Left lung (tissue), 10 donors: ENCODE results near the gene SEPTIN8. TPM values are rescaled to one million over a fixed set of nuclear protein-coding genes. Genes with fewer than 3 reads are reported as not detected.

ENCODE experiments used
- ATAC-seq: fragments of 200-7000 bp; cut with Tn5 transposase; one replicate; pipeline ENCODE4 v1.9.1; 2020; ENCODE audit warnings: moderate library complexity
- DNase-seq, 4 donors: peaks; one replicate each; pipeline ENCODE4 v3.0.0-alpha.2; 2013 to 2020
- H3K27ac ChIP-seq, 2 donors: fragments of 200-600 bp; sonication (generic) in 1 of 2; one replicate each; pipeline versions ENCODE4 v1.5.0 to v1.8.0; 2020 to 2021
- H3K27me3 ChIP-seq, 2 donors: fragments of 200-600 bp; sonication (generic) in 1 of 2; one replicate each; pipeline versions ENCODE4 v1.5.0 to v1.8.0; 2020 to 2021
- H3K36me3 ChIP-seq, 2 donors: fragments of 200-600 bp; sonication (generic) in 1 of 2; one replicate each; pipeline versions ENCODE4 v1.5.0 to v1.8.0; 2020 to 2021
- H3K4me1 ChIP-seq, 2 donors: fragments of 200-600 bp; one replicate each; pipeline ENCODE4 v1.8.0; 2021
- H3K4me3 ChIP-seq, 2 donors: fragments of 200-600 bp; sonication (generic) in 1 of 2; one replicate each; pipeline versions ENCODE4 v1.5.0 to v1.8.0; 2020 to 2021; ENCODE audit warnings: mild to moderate bottlenecking in 1 of 2
- H3K9me3 ChIP-seq, 2 donors: fragments of 200-600 bp; sonication (generic) in 1 of 2; one replicate each; pipeline versions ENCODE4 v1.5.0 to v1.8.0; 2020 to 2021
- CTCF ChIP-seq, 2 donors: fragments of 200-600 bp; sonication (generic) in 1 of 2; IDR thresholded peaks; one replicate each; pipeline versions ENCODE4 v1.5.0 to v1.8.0; 2021; ENCODE audit warnings: antibody characterized with exemption in 2 of 2
- intact Hi-C, 2 donors: fragments of 100-400 bp; cut with DNase I; formaldehyde crosslinking; loops; one replicate each; pipeline versions ENCODE4 v1.11.2 to v1.14.2; 2022
- polyA plus RNA-seq, 6 donors: library from polyadenylated mRNA; unstranded; fragments of 120-200 nt; gene quantifications; one replicate each; pipeline ENCODE4 v1.2.1, GENCODE V29; 2013; ENCODE audit not compliant: insufficient read length in 6 of 6
- total RNA-seq, 2 donors: library from RNA; stranded (reverse); fragmentation: NEBNext Ultra II Directional; extraction: Animal tissue kit (Norgen Biotek cat#: 25700); gene quantifications; one replicate each; pipeline ENCODE4 v1.2.1, GENCODE V29; 2021
- donor health status: DM: no; HTN: yes; CAD: no.
- donor health status: DM: no; HTN: no; CAD: no.

Gene SEPTIN8
- total and polyA plus RNA-seq, 8 donors, result 38.8 to 73.8 (median 60.5) TPM

DNA sequence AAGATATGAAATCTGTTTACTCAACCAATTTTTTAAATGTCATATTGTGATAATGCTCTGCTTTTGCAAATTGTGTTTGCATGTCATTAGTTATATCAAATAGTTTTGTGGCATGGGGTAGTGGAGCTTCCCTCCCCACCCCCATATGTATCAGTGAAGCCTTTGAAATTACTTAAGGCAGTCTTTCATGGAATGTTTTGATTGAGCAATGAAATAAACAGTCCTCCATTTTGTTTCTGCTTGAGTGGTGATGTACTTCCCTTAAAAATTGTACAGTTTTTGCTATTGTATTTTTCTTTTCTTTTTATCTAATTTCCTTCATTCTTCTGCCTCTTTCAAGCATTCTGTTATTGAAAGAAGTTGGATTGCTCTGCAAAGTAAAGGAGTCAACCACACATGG, 39.5 kb upstream of the SEPTIN8 start:
- H3K27ac ChIP-seq, result no peak overlapping the region

GRCh38 chr5:132816083-132816482, 39.0 kb upstream of the SEPTIN8 start:
- no peaks in the 10 kb centered on the region for H3K9me3 ChIP-seq
- TF ChIP-seq CTCF (IDR thresholded peaks at IDR 0.05), result no peak
- no peak for ATAC-seq
- no peak overlapping the region for H3K27ac ChIP-seq
- no peak for DNase-seq
- H3K4me1 ChIP-seq, result peaks cover 0 to 30% of the 10 kb centered on the region in 2 donors
- H3K27me3 ChIP-seq, result peaks cover 33 to 68% of the 10 kb centered on the region in 2 donors
- intact Hi-C loops, result loop anchor here in 1 of 2 donors (5.0 kb wide), 1 partner anchor 434 kb away; no protein-coding TSS in a partner anchor
- H3K4me3 ChIP-seq, result no peak overlapping the region
- H3K36me3 ChIP-seq, result no peaks in the 10 kb centered on the region

More for the DNA sequence above, 39.5 kb upstream of the SEPTIN8 start:
- TF ChIP-seq CTCF (IDR thresholded peaks at IDR 0.05), result no peak
- Histone ChIP-seq H3K9me3 (no peaks in the 10 kb centered on the region), H3K36me3 (no peaks in the 10 kb centered on the region), H3K27me3 (peaks cover 28 to 64% of the 10 kb centered on the region in 2 donors), H3K4me1 (peaks cover 0 to 30% of the 10 kb centered on the region in 2 donors), H3K4me3 (no peak overlapping the region)
- ATAC-seq (no peak), DNase-seq (no peak)
- intact Hi-C loops, result loop anchor here in 1 of 2 donors (5.0 kb wide), 1 partner anchor 434 kb away; no protein-coding TSS in a partner anchor

GRCh38 chr5:132815454-132815853, 38.4 kb upstream of the SEPTIN8 start:
- ATAC-seq, result no peak
- no peak for DNase-seq
- intact Hi-C loops, result loop anchor here in 1 of 2 donors (5.0 kb wide), 1 partner anchor 433 kb away; no protein-coding TSS in a partner anchor
- Histone ChIP-seq H3K9me3 (no peaks in the 10 kb centered on the region), H3K4me3 (no peak overlapping the region), H3K36me3 (no peaks in the 10 kb centered on the region), H3K27me3 (peaks cover 36 to 73% of the 10 kb centered on the region in 2 donors), H3K27ac (no peak overlapping the region), H3K4me1 (peaks cover 0 to 30% of the 10 kb centered on the region in 2 donors)
- TF ChIP-seq CTCF (IDR thresholded peaks at IDR 0.05), result no peak

- Histone ChIP-seq H3K27ac (no peak overlapping the region), H3K36me3 (no peaks in the 10 kb centered on the region), H3K27me3 (peaks cover 36 to 73% of the 10 kb centered on the region in 2 donors), H3K4me1 (peaks cover 0 to 24% of the 10 kb centered on the region in 2 donors), H3K9me3 (no peaks in the 10 kb centered on the region), H3K4me3 (peak overlapping the region; percentile 11 to 29)
- DNase-seq (no peak), ATAC-seq (no peak)
- intact Hi-C loops, result loop anchor here in 1 of 2 donors (5.0 kb wide), 1 partner anchor 432 kb away; no protein-coding TSS in a partner anchor
- TF ChIP-seq CTCF (IDR thresholded peaks at IDR 0.05), result no peak
Observed at GRCh38 chr5:132814503-132815294, 37.7 kb upstream of the SEPTIN8 start.
